Coronary artery (tissue), 2 donors: ENCODE results near the gene EFHD2.

Experiments used
- DNase-seq: peaks from one replicate; pipeline ENCODE4 v3.0.0-alpha.2; 2017; ENCODE audit warnings: low spot score
- H3K27ac ChIP-seq, 2 donors: fragments of 200-600 bp; sonication (generic); one replicate each; pipeline ENCODE4 v1.5.1; 2016 to 2019
- H3K4me3 ChIP-seq: fragments of 200-600 bp; sonication (generic); 2 replicates; pipeline ENCODE4 v1.5.1; 2016; ENCODE audit warnings: mild to moderate bottlenecking, moderate library complexity
- TF ChIP-seq, protein P1 (sequence below): fragments of 200-600 bp; sonication (generic); IDR thresholded peaks from one replicate; pipeline ENCODE4 v1.5.1; 2019; ENCODE audit warnings: antibody characterized with exemption

The EFHD2 gene

GRCh38 chr1:15390667-15391066, 19.0 kb upstream of the EFHD2 start:
- H3K4me3 ChIP-seq = no peak overlapping the region
- no peak overlapping the region for H3K27ac ChIP-seq
- TF ChIP-seq, protein P1, sequence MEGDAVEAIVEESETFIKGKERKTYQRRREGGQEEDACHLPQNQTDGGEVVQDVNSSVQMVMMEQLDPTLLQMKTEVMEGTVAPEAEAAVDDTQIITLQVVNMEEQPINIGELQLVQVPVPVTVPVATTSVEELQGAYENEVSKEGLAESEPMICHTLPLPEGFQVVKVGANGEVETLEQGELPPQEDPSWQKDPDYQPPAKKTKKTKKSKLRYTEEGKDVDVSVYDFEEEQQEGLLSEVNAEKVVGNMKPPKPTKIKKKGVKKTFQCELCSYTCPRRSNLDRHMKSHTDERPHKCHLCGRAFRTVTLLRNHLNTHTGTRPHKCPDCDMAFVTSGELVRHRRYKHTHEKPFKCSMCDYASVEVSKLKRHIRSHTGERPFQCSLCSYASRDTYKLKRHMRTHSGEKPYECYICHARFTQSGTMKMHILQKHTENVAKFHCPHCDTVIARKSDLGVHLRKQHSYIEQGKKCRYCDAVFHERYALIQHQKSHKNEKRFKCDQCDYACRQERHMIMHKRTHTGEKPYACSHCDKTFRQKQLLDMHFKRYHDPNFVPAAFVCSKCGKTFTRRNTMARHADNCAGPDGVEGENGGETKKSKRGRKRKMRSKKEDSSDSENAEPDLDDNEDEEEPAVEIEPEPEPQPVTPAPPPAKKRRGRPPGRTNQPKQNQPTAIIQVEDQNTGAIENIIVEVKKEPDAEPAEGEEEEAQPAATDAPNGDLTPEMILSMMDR = no peak
- no peak for DNase-seq

DNA sequence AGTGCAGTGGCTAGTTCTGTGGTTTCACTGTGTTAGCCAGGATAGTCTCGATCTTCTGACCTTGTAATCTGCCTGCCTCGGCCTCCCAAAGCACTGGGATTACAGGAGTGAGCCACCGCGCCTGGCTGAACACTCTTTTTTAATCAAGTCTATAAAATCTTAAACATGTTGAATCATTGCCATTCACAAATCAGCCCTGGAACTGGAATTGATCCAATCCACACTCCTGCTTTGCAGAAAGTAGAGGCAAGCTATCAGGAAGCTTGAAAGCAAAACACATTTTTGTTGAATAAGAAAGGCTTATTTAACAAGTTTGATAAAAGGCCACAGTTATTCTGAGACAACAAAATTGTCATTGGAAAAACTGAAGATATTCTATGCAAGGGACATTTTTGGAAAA, 18.3 kb upstream of the EFHD2 start:
- TF ChIP-seq, protein P1 = no peak
- DNase-seq = no peak
- Histone ChIP-seq H3K27ac (no peak overlapping the region), H3K4me3 (no peak overlapping the region)

- Histone ChIP-seq H3K27ac (no peak overlapping the region), H3K4me3 (no peak overlapping the region)
- TF ChIP-seq, protein P1 = no peak
- DNase-seq = no peak
Measured at GRCh38 chr1:15393475-15394257, 16.0 kb upstream of the EFHD2 start.

DNA sequence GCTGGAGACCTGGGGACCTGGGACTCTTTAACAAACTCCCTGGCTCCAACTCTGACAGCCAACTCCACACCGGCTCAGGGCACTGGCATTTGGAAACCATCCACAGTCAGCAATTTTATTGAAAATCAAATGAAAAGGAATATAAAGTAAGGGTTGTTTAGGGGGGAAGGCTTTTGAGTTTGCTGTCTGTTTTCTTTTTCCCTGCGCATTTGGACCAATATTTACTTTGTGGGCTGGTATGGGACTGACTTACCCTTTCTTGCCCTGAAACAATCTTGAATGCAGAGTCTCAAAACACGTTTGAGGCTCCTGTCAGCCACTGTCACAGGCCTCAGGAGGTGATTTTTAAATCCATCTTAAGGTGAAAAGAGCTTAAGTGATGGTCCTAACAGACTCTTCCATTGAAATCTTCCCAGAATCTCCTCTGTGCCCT, 15.4 kb upstream of the EFHD2 start:
- TF ChIP-seq, protein P1 = no peak

GRCh38 chr1:15397236-15397635, 12.5 kb upstream of the EFHD2 start:
- Histone ChIP-seq H3K4me3 (no peak overlapping the region), H3K27ac (no peak overlapping the region)
- TF ChIP-seq, protein P1 = no peak
- no peak for DNase-seq

More for the DNA sequence above, 15.4 kb upstream of the EFHD2 start:
- H3K4me3 ChIP-seq = no peak overlapping the region
- no peak for DNase-seq
- no peak overlapping the region for H3K27ac ChIP-seq

GRCh38 chr1:15399710-15400109, 10.0 kb upstream of the EFHD2 start:
- no peak overlapping the region for H3K27ac ChIP-seq
- TF ChIP-seq, protein P1 = no peak

DNA sequence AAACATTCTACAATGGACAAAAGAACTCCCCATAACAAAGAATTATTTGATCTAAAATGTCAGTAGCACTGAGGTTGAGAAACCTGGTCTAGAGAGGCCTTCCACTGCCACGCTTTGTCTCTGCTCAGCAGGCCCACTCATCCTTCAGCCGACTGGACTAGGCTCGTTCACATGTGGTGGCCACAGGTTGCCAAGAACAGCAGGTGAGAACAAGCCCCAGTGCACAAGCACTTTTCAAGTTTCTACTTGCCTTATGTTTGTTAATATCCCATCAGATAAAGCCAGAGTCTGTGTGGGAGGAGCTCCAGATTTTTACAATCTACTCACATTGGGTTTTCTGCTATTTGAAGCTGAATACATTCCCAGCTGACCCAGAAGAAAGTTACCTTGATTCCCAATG, 9.1 kb upstream of the EFHD2 start:
- Histone ChIP-seq H3K27ac (no peak overlapping the region), H3K4me3 (no peak overlapping the region)
- DNase-seq = no peak
- TF ChIP-seq, protein P1 = no peak

More at GRCh38 chr1:15399710-15400109, 10.0 kb upstream of the EFHD2 start:
- no peak overlapping the region for H3K4me3 ChIP-seq
- no peak for DNase-seq
